ENCODE results near the gene NAV1. TPM values are rescaled to one million over a fixed set of nuclear protein-coding genes. Genes with fewer than 3 reads are reported as not detected.
A peak's percentile ranks its signal among the peaks of the same experiment; 100 is the strongest.
"Not testable (repeated sequence)": the region's sequence is repeated elsewhere in the genome, so short reads cannot be mapped to it uniquely, and the experiment has no call there.

NAV1 gene
- total RNA-seq, 4 donors from 2014 or later, result 17.4 to 36.9 (median 25.5) TPM

DNA sequence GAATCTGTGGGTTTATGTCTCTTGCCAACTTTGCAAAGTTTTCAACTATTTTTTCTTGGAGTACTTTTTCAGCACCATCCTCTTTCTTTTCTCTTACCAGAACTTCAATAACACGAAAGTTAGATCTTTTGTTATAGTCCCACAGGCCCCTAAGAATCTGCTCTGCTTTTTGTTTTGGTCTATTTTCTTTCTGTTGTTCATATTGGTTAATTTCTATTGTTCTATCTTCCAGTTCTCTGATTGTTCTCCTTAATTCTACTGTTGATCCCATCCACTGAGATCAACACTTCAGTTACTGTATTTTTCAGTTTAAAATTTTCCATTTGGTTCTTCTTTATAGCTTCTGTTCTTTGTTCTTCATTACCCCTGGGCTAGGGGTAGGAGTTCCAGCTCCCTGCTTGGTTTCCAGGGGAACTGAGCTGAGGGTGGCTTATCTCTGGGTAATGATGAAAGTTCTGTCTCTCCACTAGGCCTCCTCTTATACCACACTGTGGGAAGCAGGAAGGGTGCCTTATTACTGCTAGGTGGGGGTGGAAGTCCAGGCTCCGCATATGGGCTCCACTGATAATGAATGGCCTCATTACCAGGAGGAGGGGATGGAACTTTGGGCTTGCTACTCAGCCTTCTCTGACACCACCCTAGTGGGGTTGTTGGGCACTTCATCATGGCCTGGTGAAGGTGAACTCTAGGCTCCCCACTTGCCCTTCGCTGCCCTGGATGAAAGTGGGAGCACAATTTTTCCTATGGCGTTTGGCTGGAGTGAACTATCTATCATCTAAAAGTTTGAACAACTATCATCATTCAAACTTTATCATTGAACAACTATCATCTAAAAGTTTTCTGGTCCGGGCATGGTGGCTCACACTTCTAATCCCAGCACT, 39.3 kb downstream of the NAV1 start:
- no peaks in the 10 kb centered on the region for H3K9me3 ChIP-seq
- peaks cover 8% of the 10 kb centered on the region for H3K4me1 ChIP-seq
- no peaks in the 10 kb centered on the region for H3K36me3 ChIP-seq
- 89% methylated on average over 5 of the region's 5 CpGs for WGBS
- TF ChIP-seq POLR2A (IDR thresholded peaks at IDR 0.05) (no peak), EP300 (IDR thresholded peaks at IDR 0.05) (no peak), POLR2AphosphoS5 (IDR thresholded peaks at IDR 0.05) (no peak), CTCF (IDR thresholded peaks at IDR 0.05) (no peak)
- no peak overlapping the region for H3K4me3 ChIP-seq
- H3K27me3 ChIP-seq, result no peaks in the 10 kb centered on the region
- no peak for DNase-seq (ENCODE audit: low spot score in 2 of 2)
- no peak overlapping the region for H3K27ac ChIP-seq

GRCh38 chr1:201581371-201581770, 42.4 kb downstream of the NAV1 start:
- H3K4me3 ChIP-seq; H3K27ac ChIP-seq; H3K27me3 ChIP-seq; DNase-seq (ENCODE audit: low spot score in 2 of 2); H3K9me3 ChIP-seq; H3K36me3 ChIP-seq: not testable (repeated sequence)
- peaks cover 11% of the 10 kb centered on the region for H3K4me1 ChIP-seq
- 96% methylated on average over 12 of the region's 12 CpGs for WGBS

- H3K4me1 ChIP-seq, result peaks cover 11% of the 10 kb centered on the region
- WGBS, result 91% methylated on average over 14 of the region's 14 CpGs
These were observed 43.9 kb downstream of the NAV1 start for GRCh38 chr1:201582705-201583442.

DNA sequence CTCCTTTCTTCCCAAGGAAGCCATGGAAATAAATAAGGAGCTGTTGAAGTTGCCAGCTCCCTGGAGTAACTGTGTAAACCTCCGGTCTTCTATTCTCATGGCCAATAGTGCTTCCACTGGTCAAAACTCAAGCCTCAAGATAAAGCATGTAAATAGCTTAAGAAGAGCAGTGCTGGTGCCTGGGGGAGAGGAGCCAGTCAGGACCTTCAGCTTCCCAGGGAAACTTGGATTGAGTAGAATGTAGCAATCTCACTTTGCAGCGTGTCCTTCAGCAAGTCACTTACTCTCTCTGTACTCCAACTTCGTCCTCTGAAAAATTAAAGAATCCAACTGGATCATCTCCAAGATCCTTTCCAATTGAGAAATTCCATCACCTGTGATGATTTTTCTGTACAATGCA, 44.7 kb downstream of the NAV1 start:
- no peak for DNase-seq (ENCODE audit: low spot score in 2 of 2)
- Histone ChIP-seq H3K27me3 (no peaks in the 10 kb centered on the region), H3K4me3 (no peak overlapping the region), H3K36me3 (no peaks in the 10 kb centered on the region), H3K4me1 (peaks cover 11% of the 10 kb centered on the region), H3K27ac (no peak overlapping the region), H3K9me3 (no peaks in the 10 kb centered on the region)
- 87% methylated on average over 3 of the region's 3 CpGs for WGBS
- TF ChIP-seq EP300 (IDR thresholded peaks at IDR 0.05) (no peak), POLR2AphosphoS5 (IDR thresholded peaks at IDR 0.05) (no peak), CTCF (IDR thresholded peaks at IDR 0.05) (no peak), POLR2A (IDR thresholded peaks at IDR 0.05) (no peak)

More at GRCh38 chr1:201582705-201583442, 43.9 kb downstream of the NAV1 start:
- Histone ChIP-seq H3K27ac (no peak overlapping the region), H3K4me3 (no peak overlapping the region), H3K9me3 (no peaks in the 10 kb centered on the region), H3K27me3 (no peaks in the 10 kb centered on the region), H3K36me3 (no peaks in the 10 kb centered on the region)
- no peak for TF ChIP-seq POLR2A (IDR thresholded peaks at IDR 0.05)
- no peak for DNase-seq (ENCODE audit: low spot score in 2 of 2)

DNA sequence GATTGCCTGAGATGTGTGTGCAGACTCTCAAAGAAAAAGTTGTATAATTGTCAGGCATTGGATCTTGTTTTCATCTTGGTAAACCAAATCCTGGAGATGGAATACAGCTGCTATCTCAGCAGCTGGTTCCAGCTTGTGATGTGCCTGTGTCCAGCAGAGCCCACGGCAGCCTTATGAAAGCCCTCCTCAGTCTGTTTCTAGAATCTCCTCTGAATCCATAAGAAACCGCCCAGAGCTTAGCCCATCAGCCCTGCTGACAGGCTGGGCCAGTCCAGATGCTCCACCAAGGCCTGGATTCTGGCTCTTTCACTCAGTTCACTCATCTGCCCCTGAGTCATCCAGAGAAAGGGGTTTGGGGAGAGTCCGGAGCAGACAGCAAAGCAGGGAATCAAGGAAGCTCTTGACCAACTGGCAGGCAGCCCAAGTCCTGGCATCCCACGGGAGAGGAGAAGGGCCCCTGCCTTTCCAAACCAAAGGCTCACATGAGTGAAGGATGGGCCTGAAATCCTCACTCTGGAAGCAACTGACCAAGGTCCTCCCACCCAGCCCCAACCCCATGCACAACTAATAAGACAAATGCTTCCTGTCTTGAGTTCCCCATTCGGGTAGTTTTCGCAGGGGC, 45.7 kb downstream of the NAV1 start:
- Histone ChIP-seq H3K4me3 (no peak overlapping the region), H3K36me3 (no peaks in the 10 kb centered on the region), H3K4me1 (peaks cover 11% of the 10 kb centered on the region), H3K9me3 (no peaks in the 10 kb centered on the region), H3K27ac (peak overlapping the region; percentile 23), H3K27me3 (no peaks in the 10 kb centered on the region)
- 68% methylated on average over 6 of the region's 6 CpGs for WGBS
- TF ChIP-seq EP300 (IDR thresholded peaks at IDR 0.05) (no peak), CTCF (IDR thresholded peaks at IDR 0.05) (no peak), POLR2A (IDR thresholded peaks at IDR 0.05) (no peak), POLR2AphosphoS5 (IDR thresholded peaks at IDR 0.05) (no peak)
- peak; percentile 77 to 81 for DNase-seq (ENCODE audit: low spot score in 2 of 2)

GRCh38 chr1:201585093-201585483, 46.2 kb downstream of the NAV1 start:
- WGBS, result 67% methylated on average over 3 of the region's 3 CpGs
- TF ChIP-seq CTCF (IDR thresholded peaks at IDR 0.05), result no peak
- TF ChIP-seq POLR2AphosphoS5 (IDR thresholded peaks at IDR 0.05), result no peak
- TF ChIP-seq POLR2A (IDR thresholded peaks at IDR 0.05), result no peak
- no peak for TF ChIP-seq EP300 (IDR thresholded peaks at IDR 0.05)
- no peak for DNase-seq (ENCODE audit: low spot score in 2 of 2)
- Histone ChIP-seq H3K36me3 (no peaks in the 10 kb centered on the region), H3K27ac (peak overlapping the region; percentile 23), H3K27me3 (no peaks in the 10 kb centered on the region), H3K9me3 (no peaks in the 10 kb centered on the region), H3K4me3 (no peak overlapping the region), H3K4me1 (peaks cover 11% of the 10 kb centered on the region)

All from suprapubic skin (tissue), 4 donors.